Stimulated activated CD4-positive, alpha-beta T cell treated with anti-CD3 and anti-CD28 coated beads, Interleukin-2, amount 100 ng/mL, for 24 hours (primary cell): ENCODE data around the gene SORBS1.

Experiments
- DNase-seq, 2 donors: peaks; one replicate each; pipeline ENCODE4 v3.0.0-alpha.2; 2020

Gene SORBS1

GRCh38 chr10:95564291-95564690 is 3.1 kb upstream of the SORBS1 start:
- DNase-seq: no peak

GRCh38 chr10:95562341-95562965 is 1.3 kb upstream of the SORBS1 start:
- no peak for DNase-seq

GRCh38 chr10:95561864-95562177 is 650 bp upstream of the SORBS1 start:
- DNase-seq: no peak

- peak; percentile 46 to 49 for DNase-seq
Observed at GRCh38 chr10:95560278-95561176, 644 bp downstream of the SORBS1 start.

GRCh38 chr10:95559896-95560277 is 1.3 kb downstream of the SORBS1 start:
- DNase-seq: no peak

GRCh38 chr10:95559471-95559870 is 1.7 kb downstream of the SORBS1 start:
- DNase-seq: no peak

GRCh38 chr10:95558593-95559320 is 2.4 kb downstream of the SORBS1 start:
- no peak for DNase-seq

GRCh38 chr10:95556994-95557767 is 4.0 kb downstream of the SORBS1 start:
- no peak for DNase-seq

GRCh38 chr10:95553674-95554073 is 7.5 kb downstream of the SORBS1 start:
- DNase-seq: no peak

- DNase-seq: no peak
Observed at GRCh38 chr10:95552679-95553342, 8.4 kb downstream of the SORBS1 start.

GRCh38 chr10:95550073-95550672 is 11.0 kb downstream of the SORBS1 start:
- DNase-seq: no peak

GRCh38 chr10:95547791-95548435 is 13.3 kb downstream of the SORBS1 start:
- DNase-seq: no peak

GRCh38 chr10:95547197-95547596 is 14.0 kb downstream of the SORBS1 start:
- DNase-seq: no peak

- no peak for DNase-seq
Observed at GRCh38 chr10:95545981-95546380, 15.2 kb downstream of the SORBS1 start.

GRCh38 chr10:95544783-95545500 is 16.2 kb downstream of the SORBS1 start:
- peak in 1 of 2 donors; percentile 10 for DNase-seq

- no peak for DNase-seq
Observed at GRCh38 chr10:95543459-95543858, 17.7 kb downstream of the SORBS1 start.

- no peak for DNase-seq
Observed at GRCh38 chr10:95542761-95543160, 18.4 kb downstream of the SORBS1 start.

- no peak for DNase-seq
Observed at GRCh38 chr10:95542330-95542729, 18.8 kb downstream of the SORBS1 start.

- no peak for DNase-seq
Observed at GRCh38 chr10:95540514-95541052, 20.6 kb downstream of the SORBS1 start.

GRCh38 chr10:95539560-95540284 is 21.4 kb downstream of the SORBS1 start:
- DNase-seq: no peak
